IPS DF 4.7 (cell line): Measurements from ENCODE around the gene PRSS36.
"Not testable (repeated sequence)": the region's sequence is repeated elsewhere in the genome, so short reads cannot be mapped to it uniquely, and the experiment has no call there.

Experiments used
- DNase-seq: peaks from one replicate; pipeline ENCODE4 v3.0.0-alpha.2; 2013; ENCODE audit warnings: low spot score; ENCODE audit errors: extremely low read depth

PRSS36 gene

GRCh38 chr16:31184888-31185287 lies 35.0 kb upstream of the PRSS36 start:
- DNase-seq: no peak

- no peak for DNase-seq
Observed at GRCh38 chr16:31183432-31184428, 33.9 kb upstream of the PRSS36 start.

GRCh38 chr16:31182391-31182790 lies 32.5 kb upstream of the PRSS36 start:
- no peak for DNase-seq

GRCh38 chr16:31181102-31181830 lies 31.4 kb upstream of the PRSS36 start:
- DNase-seq: no peak

GRCh38 chr16:31179747-31180459 lies 30.0 kb upstream of the PRSS36 start, which contains the start of gene FUS:
TSS of gene FUS (plus strand) at chr16:31180139. CDS start at chr16:31180215, 76 bp downstream.
- no peak for DNase-seq

- no peak for DNase-seq
Observed at GRCh38 chr16:31179219-31179746, 29.4 kb upstream of the PRSS36 start.

- no peak for DNase-seq
Observed at GRCh38 chr16:31177136-31177535, 27.3 kb upstream of the PRSS36 start.

- not testable (repeated sequence) for DNase-seq
Observed at GRCh38 chr16:31170048-31170447, 20.2 kb upstream of the PRSS36 start.

GRCh38 chr16:31168848-31169247 lies 19.0 kb upstream of the PRSS36 start:
- no peak for DNase-seq

- no peak for DNase-seq
Observed at GRCh38 chr16:31167315-31167714, 17.4 kb upstream of the PRSS36 start.

- DNase-seq: no peak
Observed at GRCh38 chr16:31157136-31157535, 7.3 kb upstream of the PRSS36 start.

GRCh38 chr16:31150976-31151375 lies 1.1 kb upstream of the PRSS36 start:
- DNase-seq: not testable (repeated sequence)

- DNase-seq: no peak
Observed at GRCh38 chr16:31149332-31149731, 534 bp downstream of the PRSS36 start.

- DNase-seq: no peak
Observed at GRCh38 chr16:31148896-31149295, 970 bp downstream of the PRSS36 start.

- DNase-seq: no peak
Observed at GRCh38 chr16:31148281-31148728, 1.6 kb downstream of the PRSS36 start.

GRCh38 chr16:31147574-31147973 lies 2.3 kb downstream of the PRSS36 start:
- DNase-seq: no peak

- DNase-seq: no peak
Observed at GRCh38 chr16:31145398-31145990, 4.4 kb downstream of the PRSS36 start.

- DNase-seq: not testable (repeated sequence)
Observed at GRCh38 chr16:31144418-31144817, 5.4 kb downstream of the PRSS36 start.

- DNase-seq: no peak
Observed at GRCh38 chr16:31143694-31144148, 6.1 kb downstream of the PRSS36 start.

GRCh38 chr16:31143011-31143693 lies 6.7 kb downstream of the PRSS36 start:
- no peak for DNase-seq
